Islet of Langerhans (tissue), 1 donor: Measurements from ENCODE around the gene KCNJ15.
A peak's percentile ranks its signal among the peaks of the same experiment; 100 is the strongest.

Source experiments
- FAIRE-seq: peaks from one replicate; lab custom pipeline; 2011; peaks lifted over from hg19 to GRCh38; lab: Jason Lieb, UNC

The KCNJ15 gene

DNA sequence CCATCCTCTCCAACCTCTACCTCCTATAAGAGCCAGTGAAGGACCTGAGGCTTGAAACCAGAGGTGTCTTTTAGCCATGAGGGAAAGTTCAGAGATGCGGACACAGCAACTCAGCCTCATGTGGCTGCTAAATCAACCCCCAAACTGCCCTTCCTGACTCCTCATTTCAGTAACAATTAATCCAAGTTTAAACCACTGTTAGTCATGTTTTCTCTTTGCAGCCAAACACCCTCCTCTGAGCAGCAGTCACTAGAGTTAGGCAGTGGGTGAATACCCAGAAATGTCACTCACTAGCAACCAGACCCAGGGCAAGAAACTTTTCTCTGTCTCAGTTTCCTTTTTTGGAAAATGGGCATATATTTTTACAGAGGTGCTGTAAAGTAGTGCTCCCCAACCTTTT is 71.2 kb downstream of the KCNJ15 start:
- FAIRE-seq, result no peak

DNA sequence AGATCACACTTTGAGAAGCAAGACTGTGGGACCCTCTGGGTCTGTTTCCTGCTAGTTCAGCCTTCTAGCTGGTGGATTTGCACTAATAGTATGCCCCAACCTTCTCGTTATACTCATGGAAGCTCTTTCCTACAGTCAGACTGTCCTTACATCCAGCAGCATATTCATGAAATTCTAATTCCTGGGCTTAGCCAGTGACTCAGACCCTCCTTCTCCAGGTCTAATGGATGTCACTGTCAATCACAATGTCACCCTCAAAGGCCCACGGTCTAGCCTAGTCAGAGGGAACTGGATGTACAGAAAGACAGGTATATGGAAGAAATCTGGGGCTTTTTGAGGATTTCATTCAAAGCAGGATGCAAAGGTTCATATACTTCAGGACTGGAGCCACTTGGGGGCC is 72.4 kb downstream of the KCNJ15 start:
- FAIRE-seq, result no peak

DNA sequence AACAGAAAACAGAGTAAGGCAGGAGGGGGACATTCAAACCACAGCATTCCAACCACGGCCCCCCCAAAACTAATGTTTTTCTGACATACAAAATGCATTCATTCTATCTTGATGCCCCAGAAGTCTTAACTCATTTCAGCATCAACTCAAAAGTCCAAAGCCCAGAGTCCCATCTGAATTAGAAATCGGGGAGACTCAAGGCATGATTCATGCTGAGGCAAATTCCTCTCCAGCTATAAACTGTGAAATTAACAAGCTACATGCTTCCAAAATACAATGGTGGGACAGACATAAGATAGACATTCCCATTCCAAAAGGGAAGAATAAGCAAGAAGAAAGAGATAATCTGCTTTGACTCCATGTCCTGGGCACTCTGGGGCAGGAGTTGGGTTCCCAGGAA is 73.9 kb downstream of the KCNJ15 start:
- FAIRE-seq, result no peak

DNA sequence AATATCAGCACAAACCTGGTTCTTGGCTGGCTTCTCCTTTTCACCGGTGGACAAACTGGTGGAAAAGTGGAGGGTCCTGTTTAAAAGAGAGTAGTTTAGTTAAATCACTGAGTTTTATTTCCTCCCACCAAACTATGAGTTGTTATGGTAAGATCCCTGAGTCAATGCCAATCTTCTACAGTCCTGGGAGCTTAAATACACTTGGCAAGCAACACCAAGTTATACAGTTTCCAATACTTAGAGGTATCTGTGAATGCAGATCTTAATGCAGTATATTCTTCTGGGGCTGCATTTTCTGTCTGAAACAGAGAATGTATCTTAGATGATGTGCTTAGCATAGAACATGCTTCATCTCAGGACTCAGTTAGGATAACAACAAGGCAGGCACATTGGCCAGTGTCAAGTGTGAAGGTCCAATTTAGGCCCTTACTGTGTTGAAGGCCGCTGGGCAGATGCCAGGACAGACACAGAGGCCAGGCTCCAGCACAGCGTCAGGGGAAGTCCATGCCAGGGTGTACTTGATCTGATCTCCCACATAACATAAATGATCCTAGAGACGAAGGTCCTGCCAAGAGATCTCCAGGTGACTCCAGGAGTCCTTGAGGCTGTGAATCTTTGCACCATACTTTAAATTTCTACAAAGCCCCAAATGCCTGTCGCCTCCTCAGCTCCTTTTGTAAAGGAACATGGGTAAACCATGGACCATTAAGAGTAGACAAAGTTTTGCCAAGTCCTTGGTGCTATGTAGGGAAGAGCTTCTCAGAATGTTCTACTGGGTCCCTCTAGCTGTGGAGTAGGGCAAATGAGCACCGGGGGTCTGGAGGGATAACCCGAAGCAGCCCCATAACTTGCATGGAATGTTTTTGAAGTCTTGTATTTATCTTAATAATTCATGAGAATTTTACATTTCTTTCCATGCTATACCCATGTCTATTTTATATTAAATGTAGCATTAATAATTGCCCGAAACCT is 76.8 kb downstream of the KCNJ15 start:
- no peak for FAIRE-seq

DNA sequence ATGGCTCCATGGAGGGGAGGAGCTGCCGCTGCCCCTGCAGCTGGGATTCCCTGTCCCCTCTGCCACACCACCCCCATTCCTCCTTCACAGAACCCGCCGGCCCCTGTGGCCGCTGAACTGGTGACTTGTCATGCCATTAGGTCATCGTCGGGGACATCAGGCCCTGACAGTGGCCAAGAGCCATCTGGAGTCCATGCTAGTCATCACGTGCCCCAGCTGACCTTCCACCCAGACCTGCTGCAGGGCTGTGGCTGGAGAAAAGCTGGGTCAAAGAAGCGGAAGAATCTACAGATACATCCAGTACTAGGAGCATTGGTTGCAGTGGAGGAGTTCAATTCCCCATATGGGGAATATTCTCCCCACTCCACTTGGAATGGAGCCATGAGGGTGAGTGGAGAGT is 78.1 kb downstream of the KCNJ15 start:
- no peak for FAIRE-seq

DNA sequence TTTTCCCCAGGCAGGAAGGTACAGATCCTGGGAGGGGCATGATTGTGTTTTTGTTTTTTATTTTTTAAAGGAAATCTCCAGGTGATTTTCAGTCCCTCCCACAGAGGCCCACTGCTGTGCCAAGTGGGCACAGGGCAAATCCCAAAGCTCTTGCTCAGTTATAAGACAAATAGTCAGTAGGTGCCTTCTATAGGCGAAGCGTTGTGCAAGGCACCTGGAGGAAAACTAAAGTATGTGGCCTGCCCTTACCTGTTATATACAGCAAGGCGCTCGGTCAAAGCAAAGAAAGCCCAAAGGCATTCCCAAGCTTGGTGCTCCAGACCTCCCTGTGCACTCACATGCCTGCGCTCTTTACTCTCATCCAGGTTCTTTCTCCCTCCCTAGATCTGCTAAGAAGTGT is 81.0 kb downstream of the KCNJ15 start:
- FAIRE-seq, result no peak

DNA sequence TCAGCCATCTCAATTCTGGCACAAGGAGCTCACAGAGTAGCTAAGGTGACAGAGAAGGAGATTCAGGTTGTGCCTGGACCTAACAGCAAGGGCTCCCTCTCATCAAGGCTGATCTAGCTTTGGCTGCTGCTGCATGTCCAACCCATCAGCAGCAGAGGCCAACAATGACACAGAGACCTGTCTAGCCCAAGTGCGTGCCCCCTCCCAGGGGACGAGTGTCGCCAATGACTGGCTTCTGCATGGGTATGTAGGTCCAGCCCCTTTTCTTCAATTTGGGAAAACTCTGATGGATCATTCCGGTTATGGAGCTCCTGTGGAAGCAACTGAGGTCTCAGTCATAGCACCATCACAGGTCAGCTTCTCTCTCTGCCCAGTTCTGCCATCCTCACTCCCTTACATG is 83.3 kb downstream of the KCNJ15 start:
- no peak for FAIRE-seq

DNA sequence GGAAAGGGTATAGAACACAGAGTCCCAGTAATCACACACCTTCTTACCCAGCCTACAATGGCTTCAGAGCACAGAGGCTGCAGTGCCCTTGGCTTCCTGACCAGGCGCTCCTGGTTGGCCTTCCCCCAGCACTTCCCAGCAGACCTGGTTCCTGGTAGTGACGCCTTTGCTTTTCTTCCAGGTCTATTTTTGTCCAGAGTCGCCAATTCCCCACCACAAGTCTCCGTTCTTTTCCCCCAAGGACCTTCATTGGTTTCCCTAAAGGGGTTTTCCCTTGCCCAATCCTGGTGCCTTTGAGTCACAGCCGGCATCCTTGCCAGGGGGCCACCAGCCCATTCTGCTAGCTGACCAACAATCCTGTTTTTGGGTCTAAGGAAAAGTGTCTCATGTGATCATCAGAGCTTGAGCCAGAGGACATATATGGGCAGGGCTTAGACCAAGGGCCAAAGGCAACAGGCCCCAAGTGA is 84.8 kb downstream of the KCNJ15 start:
- no peak for FAIRE-seq

DNA sequence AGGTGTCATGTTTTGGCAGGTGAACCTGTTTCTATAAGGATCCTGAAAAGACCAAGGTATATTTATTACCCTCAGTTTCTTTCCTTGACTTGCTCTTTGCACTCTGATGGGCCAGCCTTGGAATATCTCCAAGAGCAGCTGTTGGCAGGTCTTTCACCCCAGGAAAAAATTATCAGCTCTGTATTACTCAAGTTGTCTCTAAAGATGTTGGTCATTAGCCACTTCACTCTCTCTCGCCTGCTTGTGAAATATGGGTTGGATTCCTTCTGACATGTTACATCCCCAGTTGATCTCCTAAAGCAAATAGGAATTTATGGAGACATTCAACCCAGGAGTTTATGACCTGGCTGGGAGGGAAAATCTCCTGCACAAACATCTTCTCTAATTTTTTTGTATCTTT is 85.9 kb downstream of the KCNJ15 start:
- no peak for FAIRE-seq

DNA sequence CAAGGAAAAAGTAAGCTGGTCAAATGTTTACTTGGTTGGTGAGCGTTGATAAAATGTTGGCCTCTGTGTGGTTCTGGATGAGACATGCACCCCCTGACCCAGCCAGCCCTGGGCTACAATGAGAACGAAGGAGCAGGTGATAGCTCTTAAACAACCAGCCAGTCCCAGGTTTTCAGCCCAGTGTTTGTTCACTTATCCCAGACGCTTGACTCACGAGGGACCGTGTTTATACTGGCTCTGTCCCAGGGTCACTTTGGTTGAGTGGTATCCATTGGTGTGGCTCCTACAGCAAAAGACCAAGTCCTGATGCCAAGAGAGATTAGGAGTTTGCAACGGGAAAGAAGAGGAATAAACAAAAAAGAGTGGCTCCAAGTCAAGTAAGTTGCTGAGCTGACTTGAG is 86.9 kb downstream of the KCNJ15 start:
- no peak for FAIRE-seq

DNA sequence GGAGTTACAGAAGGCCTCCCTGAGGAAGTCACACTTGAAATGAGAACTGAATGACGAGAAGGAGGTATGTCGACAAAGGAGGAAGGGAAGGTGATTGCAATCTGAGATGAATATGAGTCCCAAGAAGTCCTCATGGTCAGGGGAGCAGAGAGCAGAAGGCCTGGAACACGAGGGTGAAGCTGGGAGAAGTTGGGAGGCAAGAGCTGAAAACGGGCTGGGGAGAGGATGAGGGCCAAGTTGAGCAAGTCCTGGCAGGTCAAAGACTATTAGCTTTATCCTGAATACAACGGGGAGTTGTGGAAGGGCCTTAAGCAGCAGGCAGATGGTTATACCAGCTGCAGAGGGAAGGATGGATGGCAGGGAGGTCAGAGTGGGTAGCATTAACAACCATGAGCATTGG is 89.5 kb downstream of the KCNJ15 start:
- no peak for FAIRE-seq

DNA sequence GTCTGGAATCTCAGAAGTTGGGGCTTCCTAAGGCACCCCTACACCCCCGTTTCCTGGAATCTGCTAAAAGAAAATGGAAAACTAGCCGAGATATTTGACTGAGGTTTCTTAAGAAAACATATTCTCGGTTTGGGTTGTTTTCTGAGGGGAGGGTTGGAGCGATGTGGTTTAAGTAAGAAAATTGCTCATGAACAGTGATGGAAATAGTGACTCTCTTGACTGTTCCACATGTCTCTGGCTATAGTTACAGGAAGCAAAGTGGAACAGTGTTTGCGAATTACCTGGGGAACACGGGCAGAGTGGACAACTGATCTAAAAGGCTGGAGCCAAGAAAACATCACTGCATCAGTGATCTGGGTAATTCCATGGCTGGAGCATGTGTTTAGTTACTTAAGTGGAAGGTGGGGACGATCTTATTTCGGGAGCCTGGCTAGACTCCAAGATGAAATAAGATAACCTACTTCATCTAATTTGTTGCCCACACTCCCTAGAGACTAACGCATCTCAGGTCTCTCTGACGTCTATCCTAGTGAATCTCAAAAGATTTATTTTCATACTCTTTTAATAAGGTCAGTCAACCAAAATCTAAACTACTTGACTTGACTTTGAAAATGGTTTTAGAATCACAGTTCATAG is 92.4 kb downstream of the KCNJ15 start:
- FAIRE-seq, result no peak

DNA sequence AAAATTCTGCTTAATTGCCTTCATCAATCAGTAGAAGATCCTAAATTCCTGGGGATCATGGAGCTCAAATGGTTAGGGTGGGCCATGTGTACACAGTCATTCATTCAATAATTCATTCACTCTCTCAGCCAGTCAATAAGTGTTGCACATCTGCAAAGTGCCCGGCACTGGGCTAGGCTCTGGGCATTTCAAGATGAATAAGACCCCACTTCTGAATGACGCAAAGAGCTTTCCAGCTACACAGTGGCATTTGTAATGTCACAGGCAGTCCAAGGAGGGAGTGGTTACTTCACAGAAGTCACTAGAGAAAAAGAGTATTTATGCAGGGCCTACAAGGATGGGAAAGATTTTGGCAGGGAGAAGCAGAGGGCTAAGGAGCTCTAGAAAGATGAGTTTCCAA is 93.2 kb downstream of the KCNJ15 start:
- FAIRE-seq, result no peak

DNA sequence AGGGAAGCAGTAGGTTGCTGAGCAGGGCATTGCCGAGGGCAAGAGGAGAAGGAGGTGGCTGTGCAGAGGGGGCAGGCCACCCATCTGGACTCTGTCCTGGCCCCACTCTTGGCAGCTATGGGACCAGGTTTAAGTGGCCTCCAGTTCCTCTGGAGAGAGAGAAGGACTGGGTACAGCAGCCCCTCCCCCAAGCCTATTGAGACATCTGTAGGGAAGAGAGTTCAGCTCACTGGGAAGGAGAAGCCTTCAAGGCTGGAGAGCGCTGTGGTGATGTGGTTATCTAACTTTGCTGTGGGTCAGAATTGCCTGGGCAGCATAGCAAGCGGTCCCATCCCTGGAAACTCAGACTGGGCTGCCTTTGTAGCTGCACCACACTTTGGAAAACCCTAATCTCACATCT is 93.9 kb downstream of the KCNJ15 start:
- no peak for FAIRE-seq

DNA sequence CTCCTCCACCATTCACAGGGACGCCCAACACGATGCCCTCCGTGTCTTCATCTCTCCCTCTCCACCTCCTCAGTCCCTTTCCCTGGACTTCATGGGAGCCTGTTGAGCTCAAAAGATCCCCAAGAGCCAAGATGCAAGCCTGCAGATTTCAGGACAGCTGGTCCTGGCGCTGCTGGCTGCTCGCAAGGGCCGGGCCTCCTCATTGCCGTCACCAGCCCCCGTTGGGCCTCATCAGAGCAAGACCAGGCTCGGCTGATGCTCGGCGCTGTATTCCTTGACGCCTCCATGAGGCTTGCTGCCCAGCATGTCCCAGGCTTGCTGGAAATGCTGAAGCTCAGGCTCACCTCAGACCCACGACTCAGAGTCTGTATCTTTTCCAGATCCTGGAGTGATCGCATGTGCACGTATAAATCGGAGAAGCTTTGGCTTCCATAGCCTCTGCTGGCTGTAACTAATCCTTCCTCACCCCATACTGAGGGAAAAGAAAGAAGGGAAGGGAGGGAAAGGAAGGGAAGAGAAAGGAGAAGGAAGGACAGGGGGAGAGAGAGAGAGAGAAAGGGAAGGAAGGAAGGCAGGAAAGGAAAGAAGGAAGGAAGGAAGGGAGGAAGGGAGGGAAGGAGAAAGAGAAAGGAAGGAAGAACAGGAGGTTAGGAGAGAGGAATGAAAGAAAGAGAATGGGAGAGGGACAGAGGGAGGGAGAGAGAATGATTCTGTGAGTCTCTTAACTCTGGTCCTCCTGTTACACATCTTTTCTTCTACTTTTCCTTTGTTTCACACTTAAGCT is 94.6 kb downstream of the KCNJ15 start:
- no peak for FAIRE-seq

DNA sequence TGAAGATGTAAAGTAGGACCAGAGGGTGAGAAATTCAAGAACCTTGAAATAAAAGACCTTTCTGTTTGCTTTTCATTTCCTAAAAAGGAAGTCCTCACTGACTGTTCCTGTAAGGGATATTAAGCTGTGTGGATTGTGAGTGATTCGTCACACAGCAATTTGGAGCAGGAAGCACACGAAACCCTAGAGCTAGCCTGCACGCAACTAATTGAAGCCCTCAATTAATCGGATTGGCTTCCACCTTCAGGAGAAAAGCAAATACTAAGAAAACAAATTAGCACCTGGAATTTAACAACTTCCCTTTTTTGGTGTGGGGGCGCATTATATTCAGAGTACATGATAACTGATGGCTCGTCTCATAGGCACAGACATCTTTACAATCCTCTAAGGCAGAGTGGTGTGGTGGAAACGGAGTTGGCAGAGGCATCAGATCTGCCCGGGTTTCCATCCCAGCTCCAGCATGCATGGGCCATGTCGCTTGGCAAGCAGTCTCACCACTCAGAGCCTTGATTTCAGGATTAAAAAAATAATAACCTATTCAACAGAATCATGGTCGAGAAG is 95.2 kb downstream of the KCNJ15 start:
- FAIRE-seq, result no peak

DNA sequence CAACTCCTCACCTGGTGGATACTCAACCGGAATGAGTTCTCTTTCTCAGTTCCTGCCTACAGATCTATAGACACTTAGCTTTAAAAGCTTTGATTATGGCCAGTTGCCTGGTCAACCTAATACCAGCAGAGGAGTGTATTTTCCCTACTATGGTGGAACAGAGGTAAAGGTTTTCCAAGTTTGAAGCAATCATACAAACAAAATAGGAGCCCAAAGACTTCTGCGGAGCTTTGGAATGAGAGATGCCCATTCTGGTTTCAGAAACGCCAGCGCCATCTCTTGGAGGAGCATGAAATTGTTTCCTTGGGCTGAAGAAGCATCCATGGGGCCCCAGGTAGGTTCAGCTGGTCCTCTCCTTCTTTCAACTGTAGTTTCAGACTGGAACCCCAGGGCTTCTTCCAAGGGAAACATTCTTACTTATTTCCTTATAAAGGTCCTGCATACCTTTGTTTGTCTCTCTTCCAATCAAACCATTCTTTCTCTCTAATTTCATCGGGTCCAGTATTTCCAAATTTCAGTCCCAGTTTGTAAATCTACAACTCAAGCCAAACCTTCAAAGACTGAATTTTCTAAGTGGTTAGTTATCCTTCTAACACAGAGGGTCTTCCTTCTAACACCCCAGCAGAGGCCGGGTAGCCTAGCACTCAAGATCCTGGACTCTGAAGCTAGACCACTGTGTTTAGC is 95.9 kb downstream of the KCNJ15 start:
- FAIRE-seq, result no peak

DNA sequence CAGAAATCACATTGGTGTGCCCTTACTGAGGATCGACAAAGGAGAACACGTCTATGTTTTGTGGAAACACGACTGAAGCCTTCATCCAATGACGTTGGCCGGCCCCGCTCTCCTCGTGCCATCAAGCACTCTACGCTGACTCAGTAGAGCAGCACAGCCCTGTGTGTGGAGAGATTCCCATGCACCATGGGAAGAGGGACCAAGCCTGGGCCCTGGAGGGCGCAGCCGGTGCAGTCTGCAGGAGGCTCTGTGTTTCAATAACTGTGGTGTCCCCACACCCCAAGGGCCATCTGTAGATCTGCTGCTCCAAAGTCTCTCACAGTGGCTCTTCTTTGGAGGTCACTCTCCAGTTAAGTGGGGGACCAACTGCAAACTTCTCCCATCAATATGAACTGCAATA is 97.4 kb downstream of the KCNJ15 start:
- FAIRE-seq, result no peak

DNA sequence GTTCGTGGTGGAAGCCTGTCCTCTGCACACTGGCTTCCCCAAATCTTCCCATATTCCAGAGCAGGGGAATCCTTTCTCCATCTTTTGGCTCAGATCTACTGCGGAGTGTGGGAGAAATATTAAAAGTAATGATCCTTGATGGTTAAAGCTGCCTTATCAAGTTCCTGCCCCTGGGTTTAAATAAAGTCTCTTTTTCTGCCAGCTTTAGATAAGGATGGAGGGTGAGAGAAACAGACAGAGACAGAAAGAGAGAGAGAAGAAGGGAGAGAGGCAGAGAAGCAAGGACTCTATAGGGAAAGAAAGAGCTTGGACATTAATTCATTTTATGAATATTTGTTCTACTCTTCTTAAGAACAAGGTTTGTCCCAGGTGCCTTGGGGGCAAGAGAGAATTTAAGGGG is 98.0 kb downstream of the KCNJ15 start:
- FAIRE-seq, result no peak

DNA sequence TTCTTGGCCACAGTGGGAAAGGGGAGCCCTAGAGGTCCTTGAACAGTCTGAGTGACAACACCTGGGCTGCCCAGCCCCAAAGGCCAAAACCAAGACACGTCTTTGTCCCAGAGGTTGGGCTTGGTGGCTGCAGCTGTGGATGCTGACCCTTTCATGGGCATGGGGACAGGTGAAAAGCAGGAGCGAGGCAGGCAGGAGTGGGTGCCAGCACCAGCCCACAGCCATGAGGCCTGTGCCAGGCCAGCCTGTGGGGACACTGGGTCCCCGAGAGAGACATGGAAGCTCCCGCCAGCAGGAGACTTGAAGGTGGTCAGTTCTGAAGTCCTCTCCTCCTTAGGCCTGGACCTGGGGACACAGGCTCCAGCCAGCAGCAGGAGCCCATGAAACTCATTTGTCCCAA is 98.6 kb downstream of the KCNJ15 start:
- FAIRE-seq, result no peak

DNA sequence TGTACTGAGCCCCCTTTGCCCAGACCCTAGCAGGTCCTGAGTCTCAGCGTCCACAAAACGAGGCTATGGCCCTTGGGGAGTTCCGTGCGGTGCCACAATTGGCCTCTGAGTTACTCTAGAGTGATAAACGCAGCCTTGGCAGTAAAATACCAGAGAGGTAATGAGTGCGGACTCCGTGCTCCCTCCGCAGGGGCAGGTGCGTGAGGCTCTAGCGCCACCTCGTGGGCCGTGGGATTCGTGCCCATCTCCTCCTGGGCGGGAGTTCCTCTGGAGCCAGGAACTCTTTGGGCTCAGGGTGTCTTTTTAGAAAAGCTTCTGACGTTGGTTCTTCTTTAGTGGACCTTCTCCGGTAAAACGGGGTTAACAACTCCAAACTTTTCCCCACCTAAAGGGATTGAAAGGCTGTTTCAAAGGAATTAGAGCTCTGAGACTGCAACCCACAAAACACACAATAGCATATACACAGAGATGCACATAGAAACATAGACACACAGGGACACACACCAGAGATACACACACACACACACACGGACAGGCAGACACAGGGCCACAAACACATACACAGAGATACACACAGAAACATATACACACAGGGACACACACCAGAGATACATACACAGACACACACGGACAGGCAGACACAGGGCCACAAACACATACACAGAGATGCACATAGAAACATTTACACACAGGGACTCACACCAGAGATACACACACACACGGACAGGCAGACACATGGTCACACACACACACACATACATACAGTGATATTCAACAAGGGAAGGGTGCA is 99.4 kb downstream of the KCNJ15 start:
- peak; percentile 17 for FAIRE-seq
